ENCODE results near the gene TADA2B.

Gene TADA2B

DNA sequence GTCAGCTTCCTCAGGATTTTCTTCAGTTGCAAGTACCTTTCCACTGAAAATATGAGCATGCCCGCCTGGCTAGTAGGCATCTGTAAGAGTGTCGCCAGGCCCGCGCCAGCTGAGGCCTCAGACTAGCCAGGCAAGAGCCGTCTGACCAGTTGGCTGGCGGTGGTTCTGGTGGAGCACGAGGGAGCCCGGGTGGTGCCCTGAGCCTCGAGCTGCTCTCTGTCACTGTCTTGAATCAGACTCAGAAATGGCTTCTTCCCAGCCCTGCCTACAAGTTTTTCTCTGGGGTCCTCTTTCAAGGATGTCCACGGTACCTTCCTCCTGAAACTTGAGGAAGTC, 12.8 kb downstream of the TADA2B start:
- DNase-seq (ENCODE audit: extremely low read depth in 1 of 2, low read depth in 1 of 2) = no peak

- DNase-seq (ENCODE audit: extremely low read depth in 1 of 2, low read depth in 1 of 2) = no peak
These were observed 15.6 kb downstream of the TADA2B start for GRCh38 chr4:7058792-7059191.

GRCh38 chr4:7059662-7060061, 16.5 kb downstream of the TADA2B start:
- no peak for DNase-seq (ENCODE audit: extremely low read depth in 1 of 2, low read depth in 1 of 2)

GRCh38 chr4:7060346-7061150, 17.4 kb downstream of the TADA2B start:
- DNase-seq (ENCODE audit: extremely low read depth in 1 of 2, low read depth in 1 of 2) = no peak

- DNase-seq (ENCODE audit: extremely low read depth in 1 of 2, low read depth in 1 of 2) = no peak
These were observed 18.6 kb downstream of the TADA2B start for GRCh38 chr4:7061815-7062214.

DNA sequence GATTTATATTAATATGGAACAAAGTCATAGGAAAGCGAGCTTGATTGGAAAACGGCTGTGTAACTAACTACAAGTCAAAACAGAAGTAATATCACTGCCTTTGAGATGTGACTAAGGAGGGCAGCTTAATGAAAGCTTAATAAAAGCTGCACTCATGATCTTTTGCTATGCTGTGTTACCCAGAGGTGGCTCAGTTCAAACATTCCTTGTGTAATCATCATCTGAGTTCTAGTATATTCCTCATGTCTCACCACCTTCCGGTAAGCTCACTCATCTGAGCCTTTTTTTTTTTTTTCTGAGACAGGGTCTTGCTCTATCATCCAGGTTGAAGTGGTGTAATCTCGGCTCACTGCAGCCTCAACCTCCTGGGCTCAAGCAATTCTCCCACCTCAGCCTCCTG, 19.6 kb downstream of the TADA2B start:
- DNase-seq (ENCODE audit: extremely low read depth in 1 of 2, low read depth in 1 of 2) = no peak

DNA sequence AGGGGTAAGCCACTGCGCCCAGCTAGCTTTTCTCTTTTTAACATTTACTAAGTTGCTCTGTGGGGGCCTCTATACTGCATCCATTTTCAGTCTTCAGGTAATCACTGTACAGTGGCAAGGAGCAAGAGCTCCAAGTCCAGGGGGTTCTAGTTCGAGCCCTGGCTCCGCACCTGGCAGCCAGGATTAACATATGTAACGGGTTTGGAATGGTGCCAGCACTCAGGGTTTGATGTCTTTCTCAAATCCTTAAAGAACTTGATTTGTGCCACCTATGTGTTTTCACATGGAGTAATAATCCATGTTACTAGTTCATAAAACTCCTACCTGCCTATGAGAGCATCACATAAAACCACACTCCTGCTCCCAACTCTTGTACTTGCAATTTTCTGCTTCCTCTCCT, 20.2 kb downstream of the TADA2B start:
- DNase-seq (ENCODE audit: extremely low read depth in 1 of 2, low read depth in 1 of 2) = no peak

DNA sequence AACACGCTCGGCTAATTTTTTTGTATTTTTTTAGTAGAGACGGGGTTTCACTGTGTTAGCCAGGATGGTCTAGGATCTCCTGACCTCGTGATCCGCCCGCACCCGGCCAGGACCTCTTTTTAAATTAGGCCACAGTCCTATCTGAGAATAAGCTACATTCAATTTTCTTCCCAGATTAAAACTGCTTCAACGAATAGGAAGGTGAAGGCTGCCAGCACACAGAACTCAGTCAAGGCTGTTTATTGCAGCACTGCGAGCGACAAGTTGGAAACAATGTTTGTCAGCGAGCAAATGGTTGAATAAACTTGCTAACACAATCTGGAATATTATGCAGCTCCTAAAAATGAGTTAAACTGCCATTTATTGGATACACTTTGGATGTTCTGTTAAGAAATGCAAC, 22.8 kb downstream of the TADA2B start:
- DNase-seq (ENCODE audit: extremely low read depth in 1 of 2, low read depth in 1 of 2) = no peak

DNA sequence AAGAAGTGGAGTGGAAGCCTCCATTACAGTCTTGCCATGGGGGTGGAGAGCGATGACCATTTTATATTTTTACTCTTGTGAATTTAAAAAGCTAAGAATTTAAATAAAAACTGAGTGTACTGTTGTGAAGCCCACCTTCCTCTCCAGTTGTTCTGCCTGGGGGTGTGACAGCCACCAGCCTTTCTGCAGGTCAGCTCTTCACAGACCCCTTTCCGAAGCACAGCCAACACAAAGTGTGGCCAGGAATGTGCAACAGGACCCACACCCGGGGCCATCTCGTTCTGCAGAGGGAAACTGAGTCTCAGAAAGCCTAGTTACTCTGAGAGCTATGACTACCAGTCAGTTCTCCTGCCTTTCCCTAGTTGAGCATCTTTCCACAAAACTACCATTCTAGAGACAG, 23.3 kb downstream of the TADA2B start:
- no peak for DNase-seq (ENCODE audit: extremely low read depth in 1 of 2, low read depth in 1 of 2)

DNA sequence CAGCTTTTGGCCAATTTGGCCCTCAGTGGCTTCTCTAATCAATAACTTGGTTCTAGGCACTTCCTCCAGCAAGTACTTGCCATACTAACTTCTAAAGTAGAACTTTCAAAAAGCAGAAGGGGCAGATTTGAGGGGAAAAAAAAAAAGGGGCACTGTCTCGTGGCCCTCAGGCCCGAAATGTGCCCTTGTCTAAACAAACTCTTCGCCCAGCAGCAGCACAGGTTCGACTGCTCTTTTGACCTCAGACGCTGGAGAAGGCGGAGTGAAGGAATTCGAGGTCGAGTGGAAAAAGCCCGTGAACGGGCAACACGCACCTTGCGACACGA, 23.9 kb downstream of the TADA2B start:
- DNase-seq (ENCODE audit: extremely low read depth in 1 of 2, low read depth in 1 of 2) = no peak

DNA sequence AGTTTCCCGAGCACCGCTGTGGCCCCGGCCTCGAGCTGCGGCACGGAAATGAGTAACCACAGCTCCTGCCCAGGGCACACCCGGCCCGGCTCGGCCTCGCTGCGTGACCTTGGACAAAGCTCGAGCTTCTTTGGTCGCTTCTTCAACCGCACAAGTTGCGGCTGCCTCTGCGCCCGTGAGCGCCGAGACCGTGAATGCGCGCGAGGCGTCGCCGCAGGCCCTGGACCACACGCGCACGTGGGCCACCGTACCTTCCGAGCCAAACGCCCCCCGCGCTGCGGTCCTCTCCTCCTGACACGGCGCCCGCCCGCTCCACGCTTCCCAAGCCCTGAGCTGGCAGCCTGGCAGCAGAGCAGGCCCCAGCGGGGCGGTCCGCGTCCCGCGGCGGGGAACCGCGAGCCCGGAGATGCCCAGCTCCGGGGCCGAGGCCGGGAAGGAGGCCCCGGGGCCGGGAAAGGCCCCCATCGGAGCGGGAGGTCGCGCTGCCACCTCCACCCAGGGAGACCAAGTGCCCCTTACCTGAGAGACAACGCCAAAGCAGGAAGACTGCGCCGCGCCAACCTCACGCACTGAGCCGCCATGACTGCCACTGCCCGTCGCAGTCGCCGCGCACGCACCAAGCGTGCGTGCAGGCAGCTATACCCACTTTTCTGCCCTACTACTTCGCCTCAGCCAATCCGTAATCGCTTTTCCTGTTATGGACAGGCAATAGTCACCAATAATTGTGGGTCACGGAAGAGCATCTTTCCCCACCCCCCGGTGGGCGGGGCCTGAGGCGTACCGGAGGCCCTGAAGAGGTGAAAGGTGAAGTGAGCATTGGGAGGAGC, 24.5 kb downstream of the TADA2B start, which contains the start of gene GRPEL1:
Gene GRPEL1 (minus strand): TSS at position 613 of the 827 bp plus-strand sequence. CDS start 32 bp downstream, at position 581.
- DNase-seq (ENCODE audit: extremely low read depth in 1 of 2, low read depth in 1 of 2) = peak in 1 of 2 donors; percentile 100

DNA sequence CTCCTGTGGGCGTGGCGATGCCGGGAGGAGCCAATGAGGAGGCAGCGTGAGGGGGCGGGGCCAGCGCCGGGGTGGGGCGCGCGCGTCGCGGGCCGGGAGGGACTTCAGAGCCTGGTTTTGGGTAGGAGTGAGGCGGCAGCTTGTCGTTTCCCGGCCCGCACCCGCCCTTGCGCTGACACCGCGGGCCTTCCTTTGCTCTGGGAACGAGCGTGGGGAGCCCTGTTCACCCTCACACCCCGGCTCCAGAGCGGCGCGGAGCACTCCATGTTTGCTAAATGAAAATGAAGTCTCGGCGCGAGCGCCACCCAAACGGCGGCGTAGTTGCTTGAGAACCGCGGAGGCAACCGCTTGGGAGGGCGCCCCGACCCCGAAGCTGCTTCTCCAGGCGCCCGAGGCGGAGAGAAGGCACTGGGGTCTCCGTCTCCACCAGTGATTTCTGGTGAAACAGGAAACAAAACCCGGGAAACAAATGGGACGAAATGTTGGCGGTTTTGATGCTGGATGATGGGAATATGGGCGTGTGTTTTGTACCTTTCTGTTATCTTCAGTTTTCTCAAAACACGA, 25.2 kb downstream of the TADA2B start:
- DNase-seq (ENCODE audit: extremely low read depth in 1 of 2, low read depth in 1 of 2) = peak in 1 of 2 donors; percentile 98

- DNase-seq (ENCODE audit: extremely low read depth in 1 of 2, low read depth in 1 of 2) = no peak
These were observed 25.7 kb downstream of the TADA2B start for GRCh38 chr4:7068883-7069282.

GRCh38 chr4:7070729-7071511, 27.7 kb downstream of the TADA2B start:
- DNase-seq (ENCODE audit: extremely low read depth in 1 of 2, low read depth in 1 of 2) = peak; percentile 65 to 76

- DNase-seq (ENCODE audit: extremely low read depth in 1 of 2, low read depth in 1 of 2) = no peak
These were observed 29.9 kb downstream of the TADA2B start for GRCh38 chr4:7073059-7073458.

DNA sequence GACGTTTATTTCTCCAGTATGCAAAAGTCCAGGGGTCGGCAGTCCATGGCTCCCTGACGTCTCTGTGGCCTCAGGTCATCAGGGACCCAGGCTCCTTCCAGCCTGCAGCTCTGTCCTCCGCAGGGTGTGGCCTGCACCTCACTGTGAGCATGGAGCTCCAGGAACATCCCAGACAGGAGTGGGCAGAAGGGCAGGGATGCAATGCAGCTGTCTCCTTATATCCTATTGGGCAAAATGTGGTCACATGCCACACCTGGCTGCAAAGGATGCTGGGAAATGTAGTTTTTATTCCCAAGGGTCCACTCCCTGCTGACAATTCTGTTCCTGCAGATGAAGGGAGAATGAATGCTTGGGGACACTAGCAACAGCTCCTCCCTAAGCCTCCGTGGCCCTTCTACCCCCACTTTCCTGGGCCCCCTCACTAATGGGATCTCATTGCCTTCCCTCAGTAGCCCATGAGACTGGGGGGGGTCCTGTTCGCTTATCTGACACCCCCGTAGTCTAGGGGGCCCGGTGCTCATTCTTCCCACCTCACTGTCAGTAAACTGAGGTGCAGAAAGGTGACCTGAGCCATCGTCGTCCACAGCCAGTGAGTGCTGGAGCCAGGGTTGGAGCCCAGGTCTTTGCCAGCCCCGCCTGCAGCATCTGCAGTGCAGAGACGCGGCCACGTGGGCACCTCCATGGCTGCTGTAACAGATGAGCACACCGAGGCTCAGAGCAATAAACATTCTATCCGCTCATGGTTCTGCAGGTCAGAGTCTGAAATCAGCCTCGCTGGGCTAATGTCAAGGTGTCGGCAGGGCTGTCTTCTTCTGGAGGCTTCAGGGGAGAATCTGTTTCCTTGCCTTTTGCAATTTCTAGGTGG, 30.6 kb downstream of the TADA2B start:
- no peak for DNase-seq (ENCODE audit: extremely low read depth in 1 of 2, low read depth in 1 of 2)

DNA sequence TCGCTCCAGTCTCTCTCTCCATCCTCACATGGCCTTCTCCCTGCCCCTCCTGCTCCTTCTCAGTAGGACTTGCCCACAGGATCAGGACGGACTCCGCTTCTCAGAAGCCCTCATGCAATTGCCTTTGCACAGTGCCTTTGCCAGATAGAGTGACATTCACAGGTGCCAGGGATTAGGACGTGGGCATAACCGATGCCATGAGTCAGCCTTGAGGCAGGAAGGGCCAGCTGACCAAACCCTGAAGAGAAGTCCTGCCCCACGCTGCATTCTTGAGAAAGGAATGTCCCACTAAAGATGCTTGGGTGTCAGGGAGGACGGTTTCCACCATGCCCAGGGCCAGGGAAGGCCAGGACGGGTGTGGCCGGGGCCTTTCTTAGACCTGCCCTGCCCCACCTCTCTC, 31.3 kb downstream of the TADA2B start:
- DNase-seq (ENCODE audit: extremely low read depth in 1 of 2, low read depth in 1 of 2) = no peak

DNA sequence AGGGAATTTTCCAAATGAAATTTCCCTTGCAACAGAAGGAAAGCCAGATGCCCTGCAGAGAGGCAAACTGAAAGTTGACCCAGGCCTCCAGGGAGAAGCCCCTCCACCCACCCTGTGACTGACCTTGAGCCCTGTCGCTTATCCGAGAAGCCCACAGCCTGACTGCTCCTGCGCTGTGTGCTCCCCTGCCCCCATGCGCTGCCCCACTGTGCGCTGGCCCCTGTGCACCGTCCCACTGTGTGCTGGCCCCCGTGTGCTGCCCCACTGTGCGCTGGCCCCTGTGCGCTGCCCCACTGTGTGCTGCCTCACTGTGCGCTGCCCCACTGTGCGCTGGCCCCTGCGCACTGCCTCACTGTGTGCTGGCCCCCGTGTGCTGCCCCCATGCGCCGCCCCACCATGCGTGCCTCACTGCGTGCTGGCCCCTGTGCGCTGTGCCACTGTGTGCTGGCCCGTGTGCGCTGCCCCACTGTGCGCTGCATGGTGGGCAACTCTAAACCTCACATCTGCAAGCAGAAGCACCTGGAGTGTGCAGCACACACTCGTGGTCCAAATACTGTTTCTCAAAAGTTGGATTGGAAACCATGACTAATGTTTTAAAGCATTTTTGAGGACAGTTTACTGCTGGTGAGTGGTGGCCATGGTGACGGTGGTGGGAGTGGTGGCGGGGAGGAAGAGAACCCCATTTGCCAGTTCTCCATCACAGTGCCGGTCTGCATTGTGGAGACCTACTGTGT, 33.0 kb downstream of the TADA2B start:
- DNase-seq (ENCODE audit: extremely low read depth in 1 of 2, low read depth in 1 of 2) = no peak

GRCh38 chr4:7076696-7077082, 33.5 kb downstream of the TADA2B start:
- DNase-seq (ENCODE audit: extremely low read depth in 1 of 2, low read depth in 1 of 2) = no peak

DNA sequence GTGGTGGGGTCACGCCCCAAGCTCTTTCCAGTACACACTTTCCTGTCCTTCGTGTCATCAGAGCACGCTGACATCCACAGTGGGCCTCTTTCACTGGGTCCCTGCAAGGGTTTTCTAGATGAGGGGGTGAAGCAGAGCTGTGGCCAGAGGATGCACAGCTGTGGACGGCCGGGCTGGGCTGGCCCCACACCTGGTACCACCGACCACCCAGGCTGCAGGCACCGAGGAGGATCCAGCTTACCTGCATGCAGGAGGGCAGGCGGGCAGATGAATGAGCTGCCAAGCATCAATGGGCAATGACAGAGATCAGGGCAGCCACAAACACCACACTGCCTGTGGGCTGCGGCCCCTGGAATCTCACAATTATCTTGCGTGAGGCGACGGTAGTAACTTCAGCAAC, 34.2 kb downstream of the TADA2B start:
- DNase-seq (ENCODE audit: extremely low read depth in 1 of 2, low read depth in 1 of 2) = no peak
